ENCODE measurements around the gene SNRPA.
"Not testable (repeated sequence)": the region's sequence is repeated elsewhere in the genome, so short reads cannot be mapped to it uniquely, and the experiment has no call there.

The SNRPA gene

GRCh38 chr19:40721140-40721486 is 29.9 kb upstream of the SNRPA start:
- H3K4me3 ChIP-seq (ENCODE audit: low read depth, low read length), result no peak overlapping the region

GRCh38 chr19:40721936-40722661 is 28.9 kb upstream of the SNRPA start:
- H3K4me3 ChIP-seq (ENCODE audit: low read depth, low read length), result no peak overlapping the region

- no peak overlapping the region for H3K4me3 ChIP-seq (ENCODE audit: low read depth, low read length)
Measured at GRCh38 chr19:40723661-40724254, 27.2 kb upstream of the SNRPA start.

GRCh38 chr19:40724315-40724714 is 26.7 kb upstream of the SNRPA start:
- no peak overlapping the region for H3K4me3 ChIP-seq (ENCODE audit: low read depth, low read length)

GRCh38 chr19:40724855-40725254 is 26.1 kb upstream of the SNRPA start:
- H3K4me3 ChIP-seq (ENCODE audit: low read depth, low read length), result no peak overlapping the region

- H3K4me3 ChIP-seq (ENCODE audit: low read depth, low read length), result no peak overlapping the region
Measured at GRCh38 chr19:40726279-40726678, 24.7 kb upstream of the SNRPA start.

GRCh38 chr19:40730065-40730464 is 20.9 kb upstream of the SNRPA start:
- not testable (repeated sequence) for H3K4me3 ChIP-seq (ENCODE audit: low read depth, low read length)

GRCh38 chr19:40732304-40732703 is 18.7 kb upstream of the SNRPA start:
- H3K4me3 ChIP-seq (ENCODE audit: low read depth, low read length), result not testable (repeated sequence)

- no peak overlapping the region for H3K4me3 ChIP-seq (ENCODE audit: low read depth, low read length)
Measured at GRCh38 chr19:40733149-40733548, 17.9 kb upstream of the SNRPA start.

GRCh38 chr19:40735013-40735771 is 15.8 kb upstream of the SNRPA start:
- no peak overlapping the region for H3K4me3 ChIP-seq (ENCODE audit: low read depth, low read length)

GRCh38 chr19:40736661-40737060 is 14.3 kb upstream of the SNRPA start:
- no peak overlapping the region for H3K4me3 ChIP-seq (ENCODE audit: low read depth, low read length)

GRCh38 chr19:40737102-40737644 is 13.8 kb upstream of the SNRPA start:
- H3K4me3 ChIP-seq (ENCODE audit: low read depth, low read length), result no peak overlapping the region

GRCh38 chr19:40739030-40739839 is 11.8 kb upstream of the SNRPA start:
- H3K4me3 ChIP-seq (ENCODE audit: low read depth, low read length), result no peak overlapping the region

GRCh38 chr19:40739871-40740703 is 10.9 kb upstream of the SNRPA start:
- H3K4me3 ChIP-seq (ENCODE audit: low read depth, low read length), result no peak overlapping the region

- no peak overlapping the region for H3K4me3 ChIP-seq (ENCODE audit: low read depth, low read length)
Measured at GRCh38 chr19:40740747-40741146, 10.3 kb upstream of the SNRPA start.

GRCh38 chr19:40741527-40742390 is 9.2 kb upstream of the SNRPA start:
- H3K4me3 ChIP-seq (ENCODE audit: low read depth, low read length), result no peak overlapping the region

GRCh38 chr19:40742477-40742876 is 8.5 kb upstream of the SNRPA start:
- H3K4me3 ChIP-seq (ENCODE audit: low read depth, low read length), result no peak overlapping the region

GRCh38 chr19:40742886-40743285 is 8.1 kb upstream of the SNRPA start:
- no peak overlapping the region for H3K4me3 ChIP-seq (ENCODE audit: low read depth, low read length)

- H3K4me3 ChIP-seq (ENCODE audit: low read depth, low read length), result no peak overlapping the region
Measured at GRCh38 chr19:40743926-40744325, 7.1 kb upstream of the SNRPA start.
